ENCODE results near the gene SMYD3. TPM values are rescaled to one million over a fixed set of nuclear protein-coding genes. Genes with fewer than 3 reads are reported as not detected.

The SMYD3 gene
- total RNA-seq: 13.9 TPM
- 10 to 100 TPM in 3 of 8 donors, 1 to 10 TPM in 5; 8.0 to 11.8 (median 9.4) TPM for polyA plus RNA-seq (ENCODE audit: insufficient read depth in 1 of 8, insufficient read length in 8 of 8, low replicate concordance in 1 of 8)
- long read RNA-seq, donor 1, partial matches to known transcripts: 0 of 3 reads
- long read RNA-seq, donor 1, other reads (novel, unspliced or antisense): 0 of 3 reads
- long read RNA-seq, donor 2: 0 reads
- long read RNA-seq, donor 3, transcript SMYD3-201 (7 exons, 1,863 nt): major isoform, 6 of 7 reads
- long read RNA-seq, donor 3, partial matches to known transcripts: 0 of 7 reads
- long read RNA-seq, donor 3, other reads (novel, unspliced or antisense): 0 of 7 reads
- long read RNA-seq, donor 4, partial matches to known transcripts: 0 of 2 reads
- long read RNA-seq, donor 4, other reads (novel, unspliced or antisense): 0 of 2 reads
- long read RNA-seq, donor 5, transcript SMYD3-201 (7 exons, 1,863 nt): major isoform, 7 of 7 reads
- long read RNA-seq, donor 5, partial matches to known transcripts: 0 of 7 reads
- long read RNA-seq, donor 5, other reads (novel, unspliced or antisense): 0 of 7 reads
- long read RNA-seq, donor 6, partial matches to known transcripts: 0 of 4 reads
- long read RNA-seq, donor 6, other reads (novel, unspliced or antisense): 0 of 4 reads
- long read RNA-seq, donor 7, transcript SMYD3-201 (7 exons, 1,863 nt): major isoform, 6 of 6 reads
- long read RNA-seq, donor 7, partial matches to known transcripts: 0 of 6 reads
- long read RNA-seq, donor 7, other reads (novel, unspliced or antisense): 0 of 6 reads
- long read RNA-seq, donor 8, partial matches to known transcripts: 0 of 5 reads
- long read RNA-seq, donor 8, other reads (novel, unspliced or antisense): 0 of 5 reads
- long read RNA-seq, donor 9, transcript SMYD3-201 (7 exons, 1,863 nt): major isoform, 5 of 5 reads
- long read RNA-seq, donor 9, partial matches to known transcripts: 0 of 5 reads
- long read RNA-seq, donor 9, other reads (novel, unspliced or antisense): 0 of 5 reads
- long read RNA-seq, donor 10, transcript SMYD3-201 (7 exons, 1,863 nt): major isoform, 5 of 5 reads
- long read RNA-seq, donor 10, partial matches to known transcripts: 0 of 5 reads
- long read RNA-seq, donor 10, other reads (novel, unspliced or antisense): 0 of 5 reads
- long read RNA-seq, donor 11, transcript SMYD3-201 (7 exons, 1,863 nt): major isoform, 5 of 5 reads
- long read RNA-seq, donor 11, partial matches to known transcripts: 0 of 5 reads
- long read RNA-seq, donor 11, other reads (novel, unspliced or antisense): 0 of 5 reads

- Histone ChIP-seq H3K27ac (ENCODE audit: low read length) (peak within 1 kb of the TSS; percentile 29), H3K36me3 (ENCODE audit: control insufficient read depth, insufficient read depth, low read length) (no peaks in the 10 kb centered on the region), H3K9me3 (replicated peaks; ENCODE audit: control insufficient read depth, low read depth, low read length) (no peaks in the 10 kb centered on the region), H3K4me3 (ENCODE audit: low read length) (peak within 1 kb of the TSS; percentile 90), H3K27me3 (ENCODE audit: control insufficient read depth, insufficient read depth, low read length) (no peaks in the 10 kb centered on the region), H3K4me1 (ENCODE audit: control insufficient read depth, insufficient read depth, low read length) (peaks cover 6% of the 10 kb centered on the region)
- under 1% methylated on average over 59 of the region's 79 CpGs for WGBS (ENCODE audit: insufficient coverage)
- DNase-seq: peak; percentile 91
Observed at GRCh38 chr1:246506674-246507481, at the start of gene SMYD3. TSS of gene SMYD3 (minus strand) at chr1:246507279.

- peaks cover 63% of the 10 kb centered on the region for H3K36me3 ChIP-seq (ENCODE audit: control insufficient read depth, insufficient read depth, low read length)
- no peak overlapping the region for H3K27ac ChIP-seq (ENCODE audit: low read length)
- no peak for DNase-seq
- no peaks in the 10 kb centered on the region for H3K4me1 ChIP-seq (ENCODE audit: control insufficient read depth, insufficient read depth, low read length)
- no peaks in the 10 kb centered on the region for H3K9me3 ChIP-seq (replicated peaks; ENCODE audit: control insufficient read depth, low read depth, low read length)
- H3K4me3 ChIP-seq (ENCODE audit: low read length): no peak overlapping the region
- WGBS (ENCODE audit: insufficient coverage): 97% methylated on average over 14 of the region's 16 CpGs
- H3K27me3 ChIP-seq (ENCODE audit: control insufficient read depth, insufficient read depth, low read length): no peaks in the 10 kb centered on the region
Observed at GRCh38 chr1:246554201-246554600, 47.1 kb upstream of the SMYD3 start.

DNA sequence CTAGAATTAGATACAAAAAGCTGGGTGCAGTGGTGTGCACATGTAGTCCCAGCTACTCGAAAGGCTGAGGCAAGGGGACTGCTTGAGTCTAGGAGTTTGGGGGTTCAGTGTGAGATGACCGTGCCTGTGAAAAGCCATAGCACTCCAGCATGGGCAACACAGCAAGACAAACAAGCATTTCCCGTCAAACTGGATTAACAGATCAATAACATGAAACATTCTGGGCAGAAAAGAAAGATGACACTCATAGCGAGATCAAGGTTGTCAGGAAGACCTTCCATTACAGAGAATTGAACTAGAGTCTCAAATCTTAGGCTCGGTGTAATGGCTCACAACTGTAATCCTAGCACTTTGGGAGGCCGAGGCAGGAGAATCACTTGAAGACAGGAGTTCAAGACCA is 45.0 kb upstream of the SMYD3 start:
- H3K4me1 ChIP-seq (ENCODE audit: control insufficient read depth, insufficient read depth, low read length): no peaks in the 10 kb centered on the region
- no peaks in the 10 kb centered on the region for H3K9me3 ChIP-seq (replicated peaks; ENCODE audit: control insufficient read depth, low read depth, low read length)
- no peak overlapping the region for H3K27ac ChIP-seq (ENCODE audit: low read length)
- DNase-seq: no peak
- H3K36me3 ChIP-seq (ENCODE audit: control insufficient read depth, insufficient read depth, low read length): peaks cover 56% of the 10 kb centered on the region
- 91% methylated on average over 4 of the region's 6 CpGs for WGBS (ENCODE audit: insufficient coverage)
- H3K4me3 ChIP-seq (ENCODE audit: low read length): no peak overlapping the region
- no peaks in the 10 kb centered on the region for H3K27me3 ChIP-seq (ENCODE audit: control insufficient read depth, insufficient read depth, low read length)

DNA sequence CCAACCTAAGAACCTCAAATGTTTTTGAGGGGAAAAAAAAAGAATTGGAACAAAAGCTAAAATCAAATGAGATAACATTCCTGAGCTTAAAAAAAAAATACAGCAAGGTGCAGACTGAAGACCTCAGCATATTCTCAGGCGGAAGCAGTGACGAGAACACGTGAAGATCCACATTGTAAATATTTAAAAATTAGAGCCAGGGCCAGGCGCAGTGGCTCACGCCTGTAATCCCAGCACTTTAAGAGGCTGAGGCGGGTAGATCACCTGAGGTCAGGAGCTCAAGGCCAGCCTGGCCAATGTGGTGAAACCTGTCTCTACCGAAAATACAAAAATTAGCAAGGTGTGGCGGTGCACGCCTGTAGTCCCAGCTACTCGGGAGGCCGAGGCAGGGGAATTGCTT is 43.3 kb upstream of the SMYD3 start:
- no peaks in the 10 kb centered on the region for H3K9me3 ChIP-seq (replicated peaks; ENCODE audit: control insufficient read depth, low read depth, low read length)
- WGBS (ENCODE audit: insufficient coverage): 85% methylated on average over 6 of the region's 11 CpGs
- H3K27ac ChIP-seq (ENCODE audit: low read length): no peak overlapping the region
- H3K4me1 ChIP-seq (ENCODE audit: control insufficient read depth, insufficient read depth, low read length): no peaks in the 10 kb centered on the region
- no peak for DNase-seq
- no peak overlapping the region for H3K4me3 ChIP-seq (ENCODE audit: low read length)
- H3K36me3 ChIP-seq (ENCODE audit: control insufficient read depth, insufficient read depth, low read length): peaks cover 55% of the 10 kb centered on the region
- no peaks in the 10 kb centered on the region for H3K27me3 ChIP-seq (ENCODE audit: control insufficient read depth, insufficient read depth, low read length)

GRCh38 chr1:246549665-246550064 is 42.6 kb upstream of the SMYD3 start:
- DNase-seq: no peak
- Histone ChIP-seq H3K4me3 (ENCODE audit: low read length) (no peak overlapping the region), H3K36me3 (ENCODE audit: control insufficient read depth, insufficient read depth, low read length) (peaks cover 57% of the 10 kb centered on the region), H3K4me1 (ENCODE audit: control insufficient read depth, insufficient read depth, low read length) (no peaks in the 10 kb centered on the region), H3K9me3 (replicated peaks; ENCODE audit: control insufficient read depth, low read depth, low read length) (no peaks in the 10 kb centered on the region), H3K27me3 (ENCODE audit: control insufficient read depth, insufficient read depth, low read length) (no peaks in the 10 kb centered on the region), H3K27ac (ENCODE audit: low read length) (no peak overlapping the region)
- no CpG with 5 or more reads among the region's 4 CpGs for WGBS (ENCODE audit: insufficient coverage)

DNA sequence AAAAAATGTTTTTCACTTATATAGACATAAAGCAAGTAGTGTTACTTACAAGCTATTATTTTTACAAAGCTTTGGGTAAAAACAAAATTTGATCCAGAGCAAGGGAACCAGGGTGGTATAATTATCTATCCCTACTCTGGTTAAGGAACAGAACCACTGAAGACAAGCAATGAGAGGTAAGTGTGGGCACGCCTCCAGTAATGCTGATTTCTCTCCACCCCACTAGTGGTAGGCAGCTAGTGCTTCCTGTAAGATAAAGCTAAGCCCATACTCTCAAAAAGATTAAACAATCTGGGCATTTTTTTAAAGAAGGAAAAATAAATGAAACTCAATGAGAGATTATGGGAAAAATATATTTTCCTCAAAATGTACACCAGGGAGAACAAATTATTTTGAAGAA is 36.9 kb upstream of the SMYD3 start:
- peaks cover 32% of the 10 kb centered on the region for H3K36me3 ChIP-seq (ENCODE audit: control insufficient read depth, insufficient read depth, low read length)
- no peak overlapping the region for H3K4me3 ChIP-seq (ENCODE audit: low read length)
- H3K27ac ChIP-seq (ENCODE audit: low read length): no peak overlapping the region
- H3K4me1 ChIP-seq (ENCODE audit: control insufficient read depth, insufficient read depth, low read length): no peaks in the 10 kb centered on the region
- no CpG with 5 or more reads among the region's 1 CpG for WGBS (ENCODE audit: insufficient coverage)
- no peak for DNase-seq
- H3K9me3 ChIP-seq (replicated peaks; ENCODE audit: control insufficient read depth, low read depth, low read length): no peaks in the 10 kb centered on the region
- no peaks in the 10 kb centered on the region for H3K27me3 ChIP-seq (ENCODE audit: control insufficient read depth, insufficient read depth, low read length)

DNA sequence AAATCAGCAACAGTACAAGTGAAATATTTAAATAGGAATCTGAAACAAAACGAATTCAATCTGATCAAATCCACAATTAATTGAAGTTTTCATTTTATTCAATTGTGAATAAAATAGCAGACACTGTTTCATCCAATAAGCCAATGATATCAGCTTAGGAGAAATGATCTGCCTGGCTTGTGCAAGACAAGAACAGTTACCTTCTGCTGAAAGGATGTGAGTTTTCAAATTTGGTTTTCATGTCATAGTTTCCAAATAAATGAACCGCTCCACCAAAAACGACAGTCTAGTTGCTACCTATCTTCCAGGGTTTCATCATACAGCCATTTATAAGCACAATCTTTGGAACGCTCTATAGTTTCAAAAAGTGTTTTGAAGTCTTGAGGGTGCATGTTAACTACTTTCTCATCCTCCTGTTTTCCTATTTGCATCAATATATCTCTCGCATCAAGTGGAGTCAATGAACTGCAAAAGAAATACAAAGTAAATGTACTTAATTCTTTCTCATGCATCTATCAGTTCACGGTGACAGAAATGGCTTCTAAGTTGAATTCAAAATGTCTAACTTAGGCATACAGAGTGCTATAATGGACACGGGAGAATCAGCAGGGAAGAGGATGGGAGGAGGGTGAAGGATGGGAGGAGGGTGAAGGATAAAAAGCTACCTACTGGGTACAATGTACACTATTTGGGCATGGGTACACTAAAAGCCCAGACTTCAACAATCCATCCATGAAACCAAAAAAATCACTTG is 33.8 kb upstream of the SMYD3 start:
- H3K9me3 ChIP-seq (replicated peaks; ENCODE audit: control insufficient read depth, low read depth, low read length): no peaks in the 10 kb centered on the region
- no CpG with 5 or more reads among the region's 7 CpGs for WGBS (ENCODE audit: insufficient coverage)
- H3K4me3 ChIP-seq (ENCODE audit: low read length): no peak overlapping the region
- H3K4me1 ChIP-seq (ENCODE audit: control insufficient read depth, insufficient read depth, low read length): no peaks in the 10 kb centered on the region
- H3K27ac ChIP-seq (ENCODE audit: low read length): no peak overlapping the region
- peaks cover 29% of the 10 kb centered on the region for H3K36me3 ChIP-seq (ENCODE audit: control insufficient read depth, insufficient read depth, low read length)
- no peaks in the 10 kb centered on the region for H3K27me3 ChIP-seq (ENCODE audit: control insufficient read depth, insufficient read depth, low read length)
- no peak for DNase-seq

DNA sequence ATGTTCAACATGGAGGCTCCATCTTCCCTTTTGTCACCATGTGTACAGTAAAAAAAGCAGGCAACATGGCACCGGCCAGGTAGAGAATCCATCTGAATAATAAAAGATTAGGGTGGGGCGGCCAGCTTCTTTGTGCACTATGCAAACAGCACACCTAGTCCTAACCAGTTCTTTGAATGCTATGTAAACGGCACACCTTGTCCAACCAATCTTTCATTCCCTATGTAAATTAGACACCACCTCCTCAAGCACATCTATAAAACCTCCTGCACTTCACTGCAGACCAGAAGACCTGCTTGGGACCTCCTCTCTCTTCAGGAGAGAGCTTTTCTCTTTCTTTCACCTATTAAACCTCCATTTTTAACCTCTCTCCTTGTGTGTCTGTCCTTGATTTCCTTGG is 30.8 kb upstream of the SMYD3 start:
- H3K27ac ChIP-seq (ENCODE audit: low read length): no peak overlapping the region
- no peaks in the 10 kb centered on the region for H3K27me3 ChIP-seq (ENCODE audit: control insufficient read depth, insufficient read depth, low read length)
- whole genome bisulfite sequencing (ENCODE audit: insufficient coverage): 76% methylated on average over 2 of the region's 3 CpGs
- H3K4me1 ChIP-seq (ENCODE audit: control insufficient read depth, insufficient read depth, low read length): no peaks in the 10 kb centered on the region
- H3K9me3 ChIP-seq (replicated peaks; ENCODE audit: control insufficient read depth, low read depth, low read length): no peaks in the 10 kb centered on the region
- peaks cover 12% of the 10 kb centered on the region for H3K36me3 ChIP-seq (ENCODE audit: control insufficient read depth, insufficient read depth, low read length)
- H3K4me3 ChIP-seq (ENCODE audit: low read length): no peak overlapping the region
- no peak for DNase-seq

- 43% methylated on average over 2 of the region's 7 CpGs for WGBS (ENCODE audit: insufficient coverage)
- no peak overlapping the region for H3K4me3 ChIP-seq (ENCODE audit: low read length)
- H3K4me1 ChIP-seq (ENCODE audit: control insufficient read depth, insufficient read depth, low read length): no peaks in the 10 kb centered on the region
- DNase-seq: no peak
- no peaks in the 10 kb centered on the region for H3K9me3 ChIP-seq (replicated peaks; ENCODE audit: control insufficient read depth, low read depth, low read length)
- peaks cover 10% of the 10 kb centered on the region for H3K36me3 ChIP-seq (ENCODE audit: control insufficient read depth, insufficient read depth, low read length)
- H3K27me3 ChIP-seq (ENCODE audit: control insufficient read depth, insufficient read depth, low read length): no peaks in the 10 kb centered on the region
- no peak overlapping the region for H3K27ac ChIP-seq (ENCODE audit: low read length)
Observed at GRCh38 chr1:246537441-246537840, 30.4 kb upstream of the SMYD3 start.
